Heart left ventricle (tissue), 13 donors: ENCODE data around the gene ASCC2.

Experiments used
- CTCF ChIP-seq, 12 donors: fragments of 200-600 bp; sonication (generic) in 4 of 12; IDR thresholded peaks; one replicate each; pipeline versions ENCODE4 v1.5.0 to v1.8.0; 2018 to 2022; ENCODE audit warnings: antibody characterized with exemption in 12 of 12, mild to moderate bottlenecking in 5 of 12
- POLR2A ChIP-seq, 2 donors: fragments of 450-650 bp; IDR thresholded peaks; one replicate each; pipeline ENCODE4 v1.6.1; 2017; ENCODE audit warnings: antibody characterized with exemption in 2 of 2, mild to moderate bottlenecking in 2 of 2, moderate library complexity in 2 of 2
- donor health status: ischemic (EF 13 %, LVEDD 7.1; RV severe dilation, severe dysfunction).
- donor health status: DM: no; HTN: yes; CAD: no.
- donor health status: DM: no; HTN: no; CAD: no.
- donor health status: ischemic (EF 25% LVEDD 6.9; RV normal size, moderate dysfunction).
- donor health status: ischemic (EF 25% LVEDD 5.7; RV mildly dilated, moderate dysfunction).
- donor health status: ischemic (EF 35%, LVEDD 5.7; RV mildly dilated, moderate dysfunction).
- donor health status: nonischemic (EF 11% LVEDD 7.7; RV severe dilation, severe dysfunction).
- donor health status: DM: yes; HTN: yes; CAD: no.
- donor health status: PGD.
- donor health status: ischemic (EF 29% LVEDD 5.4; RV normal size, mild dysfunction).
- donor health status: nonischemic (EF 23%, LVEDD 6.1; RV moderate dilation, normal function).

GRCh38 chr22:29860006-29860766, 22.1 kb upstream of the ASCC2 start:
- TF ChIP-seq CTCF (IDR thresholded peaks at IDR 0.05) (no peak), POLR2A (IDR thresholded peaks at IDR 0.05) (no peak)
